ENCODE data around the gene BAIAP3. TPM values are rescaled to one million over a fixed set of nuclear protein-coding genes. Genes with fewer than 3 reads are reported as not detected.

The BAIAP3 gene
- total RNA-seq, 4 donors from 2014 or later = 0.05 to 4.4 (median 2.5) TPM

DNA sequence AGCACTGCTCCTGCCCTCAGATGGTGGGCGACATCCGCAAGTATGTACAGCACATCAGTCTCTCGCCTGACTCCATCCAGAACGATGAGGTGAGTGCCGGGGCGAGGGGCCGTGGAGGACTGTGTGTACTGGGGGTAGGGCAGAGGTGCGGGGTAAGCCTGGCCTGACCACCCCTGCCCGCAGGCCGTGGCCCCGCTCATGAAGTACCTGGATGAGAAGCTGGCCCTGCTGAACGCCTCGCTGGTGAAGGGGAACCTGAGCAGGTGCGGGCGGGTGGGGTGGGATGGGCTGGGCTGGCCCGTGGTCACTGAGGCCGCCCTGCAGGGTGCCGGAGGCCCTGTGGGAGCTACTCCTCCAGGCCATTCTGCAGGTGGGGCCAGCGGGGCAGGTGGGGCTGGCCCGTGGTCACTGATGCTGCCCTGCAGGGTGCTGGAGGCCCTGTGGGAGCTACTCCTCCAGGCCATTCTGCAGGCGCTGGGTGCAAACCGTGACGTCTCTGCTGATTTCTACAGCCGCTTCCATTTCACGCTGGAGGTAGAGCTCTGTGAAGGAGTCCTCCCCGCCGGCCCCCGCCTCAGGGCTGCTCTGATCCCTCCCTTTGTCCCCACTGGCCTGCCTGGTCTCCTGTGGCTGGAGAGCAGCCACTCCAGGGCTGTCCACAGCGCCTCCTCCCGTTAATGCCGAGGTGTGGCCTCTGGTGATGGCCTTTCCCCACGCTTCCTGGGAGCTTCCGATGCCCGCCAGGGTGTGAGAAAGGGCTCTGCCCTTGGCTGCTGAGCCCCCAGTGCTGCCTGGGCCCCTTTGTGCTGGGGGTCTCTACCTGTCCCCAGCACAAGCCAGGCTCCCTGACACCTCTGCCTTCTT, 13.2 kb downstream of the BAIAP3 start:
- H3K4me1 ChIP-seq = peaks cover 15 to 22% of the 10 kb centered on the region in 2 donors
- in situ Hi-C loops (cut with MboI; ENCODE audit: low sequenced_read_pairs in 4 of 4) (no loop called here), intact Hi-C loops (cut with DNase I; ENCODE audit: low total_unique reads) (no loop called here)
- no peak overlapping the region for H3K4me3 ChIP-seq
- peaks cover 0 to 19% of the 10 kb centered on the region in 2 donors for H3K36me3 ChIP-seq
- H3K27me3 ChIP-seq = no peaks in the 10 kb centered on the region
- H3K27ac ChIP-seq = no peak overlapping the region
- H3K9me3 ChIP-seq = no peaks in the 10 kb centered on the region
- DNase-seq (no peak), ATAC-seq (no peak)
- TF ChIP-seq CTCF (IDR thresholded peaks at IDR 0.05 in 4 of 5, conservative IDR thresholded peaks at IDR 0.05 in 1 of 5) (no peak), POLR2A (IDR thresholded peaks at IDR 0.05) (no peak)

DNA sequence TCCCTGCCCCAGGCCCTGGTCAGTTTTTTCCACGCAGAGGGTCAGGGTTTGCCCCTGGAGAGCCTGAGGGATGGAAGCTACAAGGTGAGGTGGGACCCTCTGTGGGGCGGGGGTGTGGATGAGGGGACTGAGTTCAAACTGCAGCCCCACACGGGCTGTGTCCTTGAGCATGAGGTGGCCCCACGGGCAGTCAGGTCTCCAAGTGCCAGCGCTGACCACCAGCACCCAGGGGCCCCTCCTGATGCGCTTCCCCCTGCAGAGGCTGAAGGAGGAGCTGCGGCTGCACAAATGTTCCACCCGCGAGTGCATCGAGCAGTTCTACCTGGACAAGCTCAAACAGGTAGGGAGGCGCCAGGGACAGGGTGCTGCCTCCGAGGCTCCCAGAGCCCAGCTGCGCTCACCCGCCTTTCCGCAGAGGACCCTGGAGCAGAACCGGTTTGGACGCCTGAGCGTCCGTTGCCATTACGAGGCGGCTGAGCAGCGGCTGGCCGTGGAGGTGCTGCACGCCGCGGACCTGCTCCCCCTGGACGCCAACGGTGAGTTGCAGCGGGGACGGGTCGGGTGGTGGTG, 13.9 kb downstream of the BAIAP3 start:
- Histone ChIP-seq H3K27ac (no peak overlapping the region), H3K4me1 (peaks cover 15 to 25% of the 10 kb centered on the region in 2 donors), H3K36me3 (peaks cover 0 to 19% of the 10 kb centered on the region in 2 donors), H3K4me3 (no peak overlapping the region), H3K27me3 (no peaks in the 10 kb centered on the region), H3K9me3 (no peaks in the 10 kb centered on the region)
- no peak for DNase-seq
- intact Hi-C loops (cut with DNase I; ENCODE audit: low total_unique reads) = no loop called here
- in situ Hi-C loops (cut with MboI; ENCODE audit: low sequenced_read_pairs in 4 of 4) = no loop called here
- ATAC-seq = no peak
- TF ChIP-seq CTCF (IDR thresholded peaks at IDR 0.05 in 4 of 5, conservative IDR thresholded peaks at IDR 0.05 in 1 of 5) (no peak), POLR2A (IDR thresholded peaks at IDR 0.05) (no peak)

DNA sequence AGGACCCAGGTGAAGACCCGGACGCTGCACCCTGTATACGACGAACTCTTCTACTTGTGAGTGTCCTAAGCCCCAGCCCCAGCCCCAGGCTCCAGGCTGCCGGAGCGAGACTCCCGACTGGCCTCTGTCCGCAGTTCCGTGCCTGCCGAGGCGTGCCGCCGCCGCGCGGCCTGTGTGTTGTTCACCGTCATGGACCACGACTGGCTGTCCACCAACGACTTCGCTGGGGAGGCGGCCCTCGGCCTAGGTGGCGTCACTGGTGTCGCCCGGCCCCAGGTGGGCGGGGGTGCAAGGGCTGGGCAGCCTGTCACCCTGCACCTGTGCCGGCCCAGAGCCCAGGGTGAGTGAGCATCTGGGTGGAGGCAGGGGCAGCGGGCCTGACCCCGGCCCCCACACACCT, 14.5 kb downstream of the BAIAP3 start:
- TF ChIP-seq POLR2A (IDR thresholded peaks at IDR 0.05) (no peak), CTCF (IDR thresholded peaks at IDR 0.05 in 4 of 5, conservative IDR thresholded peaks at IDR 0.05 in 1 of 5) (no peak)
- Histone ChIP-seq H3K36me3 (peaks cover 0 to 19% of the 10 kb centered on the region in 2 donors), H3K27ac (no peak overlapping the region), H3K9me3 (no peaks in the 10 kb centered on the region), H3K4me3 (no peak overlapping the region), H3K4me1 (peaks cover 17 to 27% of the 10 kb centered on the region in 2 donors), H3K27me3 (no peaks in the 10 kb centered on the region)
- in situ Hi-C loops (cut with MboI; ENCODE audit: low sequenced_read_pairs in 4 of 4) = no loop called here
- DNase-seq (no peak), ATAC-seq (no peak)
- intact Hi-C loops (cut with DNase I; ENCODE audit: low total_unique reads) = no loop called here

GRCh38 chr16:1348441-1348840, 15.0 kb downstream of the BAIAP3 start:
- H3K27me3 ChIP-seq = no peaks in the 10 kb centered on the region
- H3K27ac ChIP-seq = no peak overlapping the region
- ATAC-seq = no peak
- DNase-seq = no peak
- in situ Hi-C loops (cut with MboI; ENCODE audit: low sequenced_read_pairs in 4 of 4) (no loop called here), intact Hi-C loops (cut with DNase I; ENCODE audit: low total_unique reads) (no loop called here)
- peaks cover 0 to 19% of the 10 kb centered on the region in 2 donors for H3K36me3 ChIP-seq
- TF ChIP-seq CTCF (IDR thresholded peaks at IDR 0.05 in 4 of 5, conservative IDR thresholded peaks at IDR 0.05 in 1 of 5) (no peak), POLR2A (IDR thresholded peaks at IDR 0.05) (no peak)
- H3K9me3 ChIP-seq = no peaks in the 10 kb centered on the region
- H3K4me1 ChIP-seq = peaks cover 21 to 29% of the 10 kb centered on the region in 2 donors
- no peak overlapping the region for H3K4me3 ChIP-seq
